ENCODE data around the gene FAM117B. TPM values are rescaled to one million over a fixed set of nuclear protein-coding genes. Genes with fewer than 3 reads are reported as not detected.

Gene FAM117B
- total RNA-seq, 3 donors from 2014 or later (not counting 1 experiment from before 2014, with no cell fraction given) = 11.6 to 14.2 (median 13.1) TPM

DNA sequence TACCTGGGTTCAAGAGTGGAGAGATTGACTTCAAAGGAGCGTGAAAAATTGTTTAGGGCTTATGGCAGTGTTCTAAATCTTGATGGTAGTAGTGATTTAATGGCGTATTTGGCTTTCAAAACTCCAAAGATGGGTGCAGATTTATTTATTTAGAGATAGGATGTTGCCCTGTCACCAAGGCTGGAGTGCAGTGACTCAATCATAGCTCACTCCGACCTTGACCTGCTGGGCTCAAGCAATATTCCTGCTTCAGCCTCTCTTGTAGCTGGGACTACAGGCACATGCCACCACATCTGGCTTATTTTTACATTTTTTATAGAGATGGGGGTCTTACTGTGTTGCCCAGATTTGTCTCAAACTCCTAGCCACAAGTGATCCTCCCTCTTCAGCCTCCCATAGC lies 52.5 kb downstream of the FAM117B start:
- H3K27ac ChIP-seq (ENCODE audit: low read length) = no peak overlapping the region
- no peak overlapping the region for H3K4me3 Mint-ChIP-seq

DNA sequence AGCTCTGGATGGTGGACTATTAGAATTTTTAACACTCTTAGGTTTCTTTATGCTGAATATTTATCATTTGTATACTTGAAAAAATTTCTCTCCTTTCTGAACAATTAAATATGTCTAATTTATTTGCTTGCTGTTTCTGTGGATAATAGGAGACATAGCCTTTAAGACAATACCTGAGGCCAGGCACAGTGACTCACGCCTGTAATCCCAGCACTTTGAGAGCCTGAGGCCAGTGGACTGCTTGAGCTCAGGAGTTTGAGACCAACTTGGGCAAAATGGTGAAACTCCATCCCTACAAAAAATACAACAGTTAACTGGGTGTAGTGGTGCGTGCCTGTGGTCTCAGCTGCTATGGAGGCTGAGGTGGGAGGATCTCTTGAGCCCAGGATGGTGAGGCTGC lies 54.7 kb downstream of the FAM117B start:
- Histone ChIP-seq H3K36me3 (ENCODE audit: control insufficient read depth, insufficient read depth, low read length) (no peaks in the 10 kb centered on the region), H3K4me1 (ENCODE audit: control insufficient read depth, insufficient read depth, low read length) (no peaks in the 10 kb centered on the region), H3K4me3 (ENCODE audit: low read length) (no peak overlapping the region), H3K27ac (ENCODE audit: low read length) (no peak overlapping the region), H3K27me3 (ENCODE audit: control insufficient read depth, insufficient read depth, low read length) (no peaks in the 10 kb centered on the region), H3K9me3 (ENCODE audit: control insufficient read depth, insufficient read depth, low read length) (no peaks in the 10 kb centered on the region)
- Mint-ChIP-seq H3K27ac (no peak overlapping the region), H3K27me3 (ENCODE audit: low read depth in 2 of 2) (no peaks in the 10 kb centered on the region), H3K36me3 (no peaks in the 10 kb centered on the region), H3K9me3 (no peaks in the 10 kb centered on the region), H3K4me1 (peaks cover 0 to 6% of the 10 kb centered on the region in 2 donors), H3K4me3 (no peak overlapping the region)
- no peak for ATAC-seq
- intact Hi-C loops (cut with micrococcal nuclease) = no loop called here
- WGBS (ENCODE audit: insufficient coverage) = 95% methylated on average over 2 of the region's 2 CpGs
- DNase-seq = no peak
- TF ChIP-seq, protein P1, sequence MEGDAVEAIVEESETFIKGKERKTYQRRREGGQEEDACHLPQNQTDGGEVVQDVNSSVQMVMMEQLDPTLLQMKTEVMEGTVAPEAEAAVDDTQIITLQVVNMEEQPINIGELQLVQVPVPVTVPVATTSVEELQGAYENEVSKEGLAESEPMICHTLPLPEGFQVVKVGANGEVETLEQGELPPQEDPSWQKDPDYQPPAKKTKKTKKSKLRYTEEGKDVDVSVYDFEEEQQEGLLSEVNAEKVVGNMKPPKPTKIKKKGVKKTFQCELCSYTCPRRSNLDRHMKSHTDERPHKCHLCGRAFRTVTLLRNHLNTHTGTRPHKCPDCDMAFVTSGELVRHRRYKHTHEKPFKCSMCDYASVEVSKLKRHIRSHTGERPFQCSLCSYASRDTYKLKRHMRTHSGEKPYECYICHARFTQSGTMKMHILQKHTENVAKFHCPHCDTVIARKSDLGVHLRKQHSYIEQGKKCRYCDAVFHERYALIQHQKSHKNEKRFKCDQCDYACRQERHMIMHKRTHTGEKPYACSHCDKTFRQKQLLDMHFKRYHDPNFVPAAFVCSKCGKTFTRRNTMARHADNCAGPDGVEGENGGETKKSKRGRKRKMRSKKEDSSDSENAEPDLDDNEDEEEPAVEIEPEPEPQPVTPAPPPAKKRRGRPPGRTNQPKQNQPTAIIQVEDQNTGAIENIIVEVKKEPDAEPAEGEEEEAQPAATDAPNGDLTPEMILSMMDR (IDR thresholded peaks at IDR 0.05) = no peak

More for the DNA sequence above, 52.5 kb downstream of the FAM117B start:
- no peak overlapping the region for H3K4me3 ChIP-seq (ENCODE audit: low read length)
- no peaks in the 10 kb centered on the region for H3K27me3 Mint-ChIP-seq (ENCODE audit: low read depth in 2 of 2)
- ATAC-seq (no peak), DNase-seq (no peak)
- 96% methylated on average over 3 of the region's 3 CpGs for WGBS (ENCODE audit: insufficient coverage)
- no peaks in the 10 kb centered on the region for H3K27me3 ChIP-seq (ENCODE audit: control insufficient read depth, insufficient read depth, low read length)
- no peak overlapping the region for H3K27ac Mint-ChIP-seq
- H3K9me3 ChIP-seq (ENCODE audit: control insufficient read depth, insufficient read depth, low read length) = no peaks in the 10 kb centered on the region
- no peaks in the 10 kb centered on the region for H3K4me1 ChIP-seq (ENCODE audit: control insufficient read depth, insufficient read depth, low read length)
- H3K36me3 Mint-ChIP-seq = no peaks in the 10 kb centered on the region
- H3K36me3 ChIP-seq (ENCODE audit: control insufficient read depth, insufficient read depth, low read length) = no peaks in the 10 kb centered on the region
- peaks cover 0 to 6% of the 10 kb centered on the region in 2 donors for H3K4me1 Mint-ChIP-seq
- intact Hi-C loops (cut with micrococcal nuclease) = no loop called here
- TF ChIP-seq, protein P1 (IDR thresholded peaks at IDR 0.05) = no peak
- H3K9me3 Mint-ChIP-seq = no peaks in the 10 kb centered on the region

DNA sequence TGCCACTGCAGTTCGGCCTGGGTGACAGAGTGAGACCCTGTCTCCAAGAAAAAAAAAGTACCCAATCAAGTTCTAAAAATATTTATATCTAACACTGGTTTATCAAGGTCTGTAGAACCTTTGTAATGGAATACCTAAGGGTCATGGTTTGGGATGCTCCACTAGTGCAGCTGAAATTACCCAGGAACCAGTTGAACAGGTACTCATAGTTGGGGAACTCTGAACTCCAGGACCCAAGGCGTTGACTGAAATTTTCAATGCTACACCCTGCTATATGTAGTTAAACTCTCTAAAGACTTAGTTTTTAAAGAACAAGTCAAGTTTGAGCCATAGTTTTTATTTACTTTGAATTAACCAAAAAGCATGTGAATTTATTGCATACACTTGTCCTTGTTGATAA lies 55.1 kb downstream of the FAM117B start:
- ATAC-seq = no peak
- TF ChIP-seq, protein P1 (IDR thresholded peaks at IDR 0.05) = no peak
- Mint-ChIP-seq H3K36me3 (no peaks in the 10 kb centered on the region), H3K9me3 (no peaks in the 10 kb centered on the region), H3K4me1 (peaks cover 0 to 6% of the 10 kb centered on the region in 2 donors), H3K4me3 (no peak overlapping the region), H3K27me3 (ENCODE audit: low read depth in 2 of 2) (no peaks in the 10 kb centered on the region), H3K27ac (no peak overlapping the region)
- no peak for DNase-seq
- intact Hi-C loops (cut with micrococcal nuclease) = no loop called here
- H3K27ac ChIP-seq (ENCODE audit: low read length) = no peak overlapping the region
- WGBS (ENCODE audit: insufficient coverage) = 92% methylated on average over 1 of the region's 2 CpGs
- H3K27me3 ChIP-seq (ENCODE audit: control insufficient read depth, insufficient read depth, low read length) = no peaks in the 10 kb centered on the region
- no peaks in the 10 kb centered on the region for H3K9me3 ChIP-seq (ENCODE audit: control insufficient read depth, insufficient read depth, low read length)
- no peaks in the 10 kb centered on the region for H3K36me3 ChIP-seq (ENCODE audit: control insufficient read depth, insufficient read depth, low read length)
- no peaks in the 10 kb centered on the region for H3K4me1 ChIP-seq (ENCODE audit: control insufficient read depth, insufficient read depth, low read length)
- H3K4me3 ChIP-seq (ENCODE audit: low read length) = no peak overlapping the region

DNA sequence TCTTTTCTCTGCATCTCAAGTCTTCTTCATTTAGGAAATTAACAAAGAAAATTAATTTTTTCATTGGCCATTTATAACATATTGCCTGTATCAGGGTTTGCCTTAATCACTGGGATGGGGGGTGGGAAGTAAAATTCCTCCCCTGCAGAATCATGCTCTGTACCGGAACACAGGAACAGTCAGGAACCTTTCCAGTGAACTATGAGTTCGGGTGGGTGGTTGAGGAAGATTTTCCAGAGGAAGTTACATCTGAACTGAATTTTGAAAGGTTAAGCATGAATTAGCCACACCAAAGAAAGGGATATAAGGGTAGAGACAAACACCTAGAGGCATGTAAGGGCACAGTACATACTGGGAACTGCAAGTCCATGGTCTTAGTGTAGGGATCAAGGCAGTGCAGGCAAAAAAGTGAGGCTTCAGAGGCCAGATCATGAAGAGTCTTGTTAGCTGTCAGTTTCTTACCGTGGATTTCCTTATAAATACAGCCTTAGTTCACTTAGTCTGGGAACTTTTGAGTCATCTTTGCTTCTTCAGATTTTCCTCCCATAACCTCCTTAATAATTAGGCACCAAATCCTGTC lies 55.6 kb downstream of the FAM117B start:
- no peak overlapping the region for H3K4me3 ChIP-seq (ENCODE audit: low read length)
- no peaks in the 10 kb centered on the region for H3K27me3 ChIP-seq (ENCODE audit: control insufficient read depth, insufficient read depth, low read length)
- ATAC-seq (no peak), DNase-seq (no peak)
- H3K9me3 ChIP-seq (ENCODE audit: control insufficient read depth, insufficient read depth, low read length) = no peaks in the 10 kb centered on the region
- H3K27ac ChIP-seq (ENCODE audit: low read length) = no peak overlapping the region
- no peaks in the 10 kb centered on the region for H3K36me3 ChIP-seq (ENCODE audit: control insufficient read depth, insufficient read depth, low read length)
- 78% methylated on average over 3 of the region's 3 CpGs for WGBS (ENCODE audit: insufficient coverage)
- intact Hi-C loops (cut with micrococcal nuclease) = no loop called here
- peaks cover 0 to 6% of the 10 kb centered on the region in 2 donors for H3K4me1 Mint-ChIP-seq
- TF ChIP-seq, protein P1 (IDR thresholded peaks at IDR 0.05) = no peak
- H3K27ac Mint-ChIP-seq = no peak overlapping the region
- no peaks in the 10 kb centered on the region for H3K36me3 Mint-ChIP-seq
- no peaks in the 10 kb centered on the region for H3K9me3 Mint-ChIP-seq
- H3K4me1 ChIP-seq (ENCODE audit: control insufficient read depth, insufficient read depth, low read length) = no peaks in the 10 kb centered on the region
- H3K4me3 Mint-ChIP-seq = no peak overlapping the region
- no peaks in the 10 kb centered on the region for H3K27me3 Mint-ChIP-seq (ENCODE audit: low read depth in 2 of 2)

Data from natural killer cell (primary cell).